Hippocampal formation (tissue), 2 donors: ENCODE measurements around the gene NDUFB6.
"Not testable (repeated sequence)": the region's sequence is repeated elsewhere in the genome, so short reads cannot be mapped to it uniquely, and the experiment has no call there.

Experiments
- DNase-seq, 2 donors: peaks; one replicate each; lab custom pipeline; 2025; lab: John Stamatoyannopoulos, UW

NDUFB6 gene

DNA sequence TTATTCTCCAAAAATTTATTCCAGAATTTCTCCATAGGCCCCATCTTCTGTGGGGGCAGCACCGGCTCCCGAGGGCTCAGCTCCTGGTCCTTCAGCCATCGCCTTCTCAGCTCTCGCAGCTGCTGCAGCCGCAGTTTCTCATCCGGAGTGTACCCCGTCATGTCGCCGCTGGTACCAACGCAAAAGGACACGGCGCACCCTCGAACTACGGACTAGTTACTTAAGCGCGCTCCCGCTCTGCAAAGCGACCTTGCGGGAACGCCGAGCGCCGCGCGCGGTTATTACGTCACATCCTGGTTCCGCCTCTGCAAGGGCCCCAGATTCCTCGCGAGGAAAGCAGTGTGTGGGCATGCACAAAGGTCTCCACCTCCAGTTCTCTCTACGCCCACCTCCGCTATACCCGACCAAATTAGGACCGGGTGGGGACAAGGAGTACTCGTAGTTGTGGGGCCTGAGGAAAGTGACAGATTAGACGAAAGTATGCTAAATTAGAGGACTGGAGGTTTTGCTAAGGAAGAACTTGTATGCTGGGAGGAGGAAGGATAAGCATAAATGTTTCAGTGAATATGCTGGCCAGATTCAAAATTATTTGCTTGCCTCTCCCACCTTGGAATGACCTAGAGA is at the start of gene NDUFB6:
Gene NDUFB6 (minus strand): TSS at position 260 of the 624 bp plus-strand sequence. CDS start 99 bp downstream, at position 161.
- DNase-seq = peak; percentile 87 to 91

DNA sequence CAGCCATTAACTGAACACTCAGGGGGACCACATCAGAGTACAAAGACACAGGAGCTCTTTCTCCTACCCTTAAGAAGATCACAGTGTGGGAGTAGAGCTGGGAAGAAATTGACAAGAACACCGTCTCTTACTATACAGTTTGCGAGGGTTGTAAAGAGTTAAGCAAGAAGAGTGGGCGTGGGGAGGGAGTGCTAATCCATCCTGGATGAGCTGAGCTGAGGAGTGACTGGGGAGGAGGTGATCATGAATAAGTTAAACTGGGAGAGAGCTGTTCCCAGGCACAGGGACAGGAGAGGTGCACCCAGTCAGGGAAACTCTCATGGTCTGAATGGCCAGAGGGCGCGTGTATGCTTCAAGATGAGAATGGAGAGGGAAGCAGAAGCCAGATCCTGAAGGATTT is 45.3 kb upstream of the NDUFB6 start:
- DNase-seq = no peak

DNA sequence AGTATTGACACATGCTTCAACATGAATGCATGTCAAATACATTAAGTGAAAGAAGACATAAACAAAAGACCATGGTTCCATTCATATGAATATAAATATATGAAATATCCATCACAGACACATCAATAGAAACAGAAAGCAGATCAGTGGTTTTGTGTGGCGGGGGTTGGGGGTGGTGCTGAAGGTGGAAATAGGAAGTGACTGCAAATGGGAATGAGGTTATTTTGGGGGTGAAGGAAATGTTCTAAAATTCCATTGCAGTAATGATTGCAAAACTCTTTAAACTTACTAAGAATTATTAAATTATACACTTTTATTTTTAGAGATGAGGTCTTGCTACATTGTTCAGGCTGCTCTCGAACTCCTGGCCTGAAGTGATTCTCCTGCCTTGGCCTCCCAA is 33.9 kb upstream of the NDUFB6 start:
- no peak for DNase-seq

GRCh38 chr9:32603914-32604852 is 31.2 kb upstream of the NDUFB6 start:
- no peak for DNase-seq

DNA sequence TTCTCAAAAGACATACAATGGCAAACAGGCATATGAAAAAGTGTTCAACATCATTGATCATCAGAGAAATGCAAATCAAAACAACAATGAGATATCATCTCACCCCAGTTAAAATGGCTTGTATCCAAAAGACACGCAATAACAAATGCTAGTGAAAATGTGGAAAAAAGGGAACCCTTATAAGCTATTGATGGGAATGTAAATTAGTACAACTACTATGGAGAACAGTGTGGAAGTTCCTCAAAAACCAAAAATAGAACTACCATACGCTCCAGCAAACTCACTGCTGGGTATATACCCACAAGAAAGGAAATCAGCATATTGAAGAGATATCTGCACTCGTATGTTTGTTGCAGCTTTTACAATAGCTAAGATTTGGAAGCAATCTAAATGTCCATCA is 26.1 kb upstream of the NDUFB6 start:
- not testable (repeated sequence) for DNase-seq

GRCh38 chr9:32596936-32597335 is 24.0 kb upstream of the NDUFB6 start:
- DNase-seq = no peak

GRCh38 chr9:32596096-32596865 is 23.3 kb upstream of the NDUFB6 start:
- no peak for DNase-seq

GRCh38 chr9:32590898-32591297 is 17.9 kb upstream of the NDUFB6 start:
- no peak for DNase-seq

- DNase-seq = no peak
Observed at GRCh38 chr9:32590476-32590875, 17.5 kb upstream of the NDUFB6 start.

GRCh38 chr9:32589083-32589723 is 16.2 kb upstream of the NDUFB6 start:
- peak in 1 of 2 donors; percentile 67 for DNase-seq

GRCh38 chr9:32587901-32588300 is 14.9 kb upstream of the NDUFB6 start:
- DNase-seq = no peak

DNA sequence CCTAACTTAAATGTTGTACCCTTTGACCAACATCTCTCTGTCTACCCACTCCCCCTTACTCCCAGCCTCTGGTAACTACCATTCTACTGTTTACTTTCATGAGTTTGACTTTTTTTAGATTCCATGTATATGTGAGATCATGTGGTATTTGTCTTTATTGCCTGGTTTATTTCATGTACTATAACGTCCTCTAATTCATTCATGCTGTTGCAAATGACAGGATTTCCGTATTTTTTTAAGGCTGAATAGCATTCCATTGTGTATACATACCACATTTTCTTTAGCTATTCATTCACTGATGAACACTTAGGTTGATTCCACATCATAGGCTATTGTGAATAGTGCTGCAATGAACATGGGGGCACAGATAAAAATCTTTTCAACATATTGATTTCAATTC is 11.8 kb upstream of the NDUFB6 start:
- no peak for DNase-seq

GRCh38 chr9:32581512-32582143 is 8.7 kb upstream of the NDUFB6 start:
- peak in 1 of 2 donors; percentile 76 for DNase-seq

- no peak for DNase-seq
Observed at GRCh38 chr9:32580631-32581300, 7.8 kb upstream of the NDUFB6 start.

DNA sequence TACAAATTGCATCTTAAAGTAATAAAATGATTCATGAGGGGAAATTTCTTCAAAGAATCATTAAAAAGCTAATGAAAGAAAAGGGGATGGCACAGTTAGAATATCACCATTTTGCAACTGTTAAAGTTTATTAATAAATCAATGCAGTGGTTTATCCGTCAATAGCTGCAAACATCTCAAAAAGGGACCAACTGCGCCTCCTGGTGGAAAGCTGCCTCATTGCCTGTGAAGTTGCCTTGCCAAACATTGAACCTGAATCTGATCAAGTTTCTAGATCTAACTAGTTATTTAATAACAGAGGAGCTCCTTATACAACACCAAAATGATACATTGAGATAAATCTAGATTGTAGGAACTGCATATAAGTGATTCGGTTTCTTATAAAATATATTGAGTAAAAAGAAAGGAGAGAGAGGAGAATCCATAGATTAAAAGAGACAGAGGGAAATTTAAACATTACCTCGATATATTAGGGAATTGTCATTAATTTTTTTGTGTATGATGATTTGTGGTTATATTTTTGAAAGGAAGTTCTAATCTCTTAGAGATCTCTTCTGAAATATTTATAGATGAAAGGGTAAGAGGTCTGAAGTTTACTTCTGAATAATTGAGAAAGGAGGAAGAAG is 6.9 kb upstream of the NDUFB6 start:
- peak; percentile 21 to 44 for DNase-seq

GRCh38 chr9:32578976-32579375 is 6.0 kb upstream of the NDUFB6 start:
- DNase-seq = no peak

- no peak for DNase-seq
Observed at GRCh38 chr9:32577316-32577715, 4.4 kb upstream of the NDUFB6 start.

DNA sequence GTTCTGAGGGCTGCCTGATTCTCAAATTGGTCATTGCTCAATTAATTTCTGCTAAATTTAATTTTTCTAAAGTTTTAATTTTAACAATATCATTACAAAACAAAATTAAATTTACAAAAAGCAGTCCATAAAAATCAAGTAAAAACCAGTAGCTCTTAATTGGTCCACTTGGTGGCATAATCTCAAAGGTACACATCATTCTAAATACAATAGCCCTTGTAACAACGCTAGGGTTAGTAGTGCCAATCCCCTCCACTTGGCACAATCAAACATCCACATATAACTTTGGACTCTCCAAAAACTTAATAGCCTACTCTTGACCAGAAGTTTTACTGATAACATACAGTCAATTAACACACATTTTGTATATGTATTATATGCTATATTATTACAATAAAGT is 1.9 kb upstream of the NDUFB6 start:
- no peak for DNase-seq

DNA sequence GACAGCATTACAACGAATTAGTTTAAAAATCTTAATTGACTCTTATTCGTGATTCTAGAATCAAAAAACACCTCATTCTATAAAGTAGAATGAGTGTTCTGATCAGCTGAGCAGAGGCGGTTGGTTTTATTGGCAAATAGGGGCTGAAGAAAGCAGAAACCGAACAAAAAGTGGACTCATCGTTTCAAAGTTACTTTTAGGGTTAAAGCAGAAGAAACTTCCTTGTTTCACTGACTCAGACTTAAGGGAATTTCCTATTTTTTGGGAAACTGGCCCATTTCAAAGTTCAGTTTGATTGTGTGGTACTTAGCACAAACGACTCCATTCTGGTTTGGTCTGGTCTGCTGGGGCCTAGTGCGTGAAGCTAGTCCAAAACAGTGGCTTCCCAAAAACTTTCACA is 862 bp upstream of the NDUFB6 start:
- DNase-seq = no peak
